ENCODE data around the gene WDFY4.

Gene WDFY4

GRCh38 chr10:48958598-48959190 lies 274.0 kb downstream of the WDFY4 start:
- TF ChIP-seq CTCF (IDR thresholded peaks at IDR 0.05; ENCODE audit: extremely low read depth, missing control alignments): no peak
- DNase-seq (ENCODE audit: low spot score): no peak

DNA sequence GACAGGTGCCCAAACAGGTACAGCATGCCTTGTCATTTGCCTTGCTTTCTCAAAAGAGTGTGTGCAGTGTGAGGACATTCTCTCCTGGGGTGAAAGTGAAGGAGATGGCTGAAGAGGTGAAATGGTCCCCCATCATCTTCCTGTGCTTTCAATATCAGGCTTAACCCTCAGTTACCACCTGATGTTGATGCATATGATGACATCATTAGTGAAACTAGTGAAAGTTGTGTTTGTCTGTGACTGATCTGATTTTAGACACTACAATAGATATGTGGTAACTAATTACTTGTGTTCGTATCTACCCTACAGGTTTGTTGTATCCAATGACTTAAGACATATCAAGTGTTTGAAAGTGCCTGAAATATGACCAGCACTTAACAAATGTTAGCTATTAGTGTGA lies 279.4 kb downstream of the WDFY4 start:
- no peak for TF ChIP-seq CTCF (IDR thresholded peaks at IDR 0.05; ENCODE audit: extremely low read depth, missing control alignments)
- no peak for DNase-seq (ENCODE audit: low spot score)

- no peak for TF ChIP-seq CTCF (IDR thresholded peaks at IDR 0.05; ENCODE audit: extremely low read depth, missing control alignments)
Measured at GRCh38 chr10:48965460-48965859, 280.8 kb downstream of the WDFY4 start.

DNA sequence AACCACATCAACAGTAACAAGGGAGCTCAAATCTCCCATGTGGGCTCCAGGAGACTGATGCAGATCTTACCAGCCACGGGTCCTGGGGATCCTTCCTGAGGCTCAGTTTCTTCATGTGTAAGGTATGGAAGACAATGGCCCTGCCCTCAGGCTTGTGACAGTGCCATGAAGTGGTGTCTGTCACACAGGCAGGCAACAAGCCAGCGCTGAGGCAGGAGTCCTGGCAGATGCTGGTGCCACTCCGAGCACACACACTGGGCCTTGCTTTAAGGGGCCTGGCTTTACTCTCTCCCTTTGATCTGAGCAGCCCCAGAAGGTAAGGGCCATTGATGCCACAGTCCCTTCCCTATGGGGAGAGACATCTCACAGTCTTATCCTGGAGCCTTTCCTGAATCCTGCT lies 283.4 kb downstream of the WDFY4 start:
- no peak for DNase-seq (ENCODE audit: low spot score)
- no peak for TF ChIP-seq CTCF (IDR thresholded peaks at IDR 0.05; ENCODE audit: extremely low read depth, missing control alignments)

More at GRCh38 chr10:48965460-48965859, 280.8 kb downstream of the WDFY4 start:
- no peak for DNase-seq (ENCODE audit: low spot score)

DNA sequence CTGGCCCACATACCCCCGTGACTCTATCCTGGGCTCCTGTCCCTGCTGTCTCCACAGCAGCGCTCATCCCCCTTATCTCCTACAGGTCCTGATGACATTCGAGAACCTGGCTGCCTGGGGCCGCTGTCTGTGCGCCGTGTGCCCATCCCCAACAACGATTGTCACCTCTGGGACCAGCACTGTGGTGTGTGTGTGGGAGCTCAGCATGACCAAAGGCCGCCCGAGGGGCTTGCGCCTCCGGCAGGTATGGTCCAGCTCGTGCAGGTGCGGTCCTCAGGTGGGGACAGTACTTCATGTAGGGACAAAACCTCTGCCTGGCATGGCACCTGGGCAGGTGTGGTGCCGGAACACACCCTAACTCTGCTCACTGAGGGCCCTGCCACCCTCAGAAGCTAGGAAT lies 285.4 kb downstream of the WDFY4 start:
- no peak for DNase-seq (ENCODE audit: low spot score)
- no peak for TF ChIP-seq CTCF (IDR thresholded peaks at IDR 0.05; ENCODE audit: extremely low read depth, missing control alignments)

GRCh38 chr10:48970654-48971053 lies 286.0 kb downstream of the WDFY4 start:
- no peak for DNase-seq (ENCODE audit: low spot score)
- TF ChIP-seq CTCF (IDR thresholded peaks at IDR 0.05; ENCODE audit: extremely low read depth, missing control alignments): no peak

DNA sequence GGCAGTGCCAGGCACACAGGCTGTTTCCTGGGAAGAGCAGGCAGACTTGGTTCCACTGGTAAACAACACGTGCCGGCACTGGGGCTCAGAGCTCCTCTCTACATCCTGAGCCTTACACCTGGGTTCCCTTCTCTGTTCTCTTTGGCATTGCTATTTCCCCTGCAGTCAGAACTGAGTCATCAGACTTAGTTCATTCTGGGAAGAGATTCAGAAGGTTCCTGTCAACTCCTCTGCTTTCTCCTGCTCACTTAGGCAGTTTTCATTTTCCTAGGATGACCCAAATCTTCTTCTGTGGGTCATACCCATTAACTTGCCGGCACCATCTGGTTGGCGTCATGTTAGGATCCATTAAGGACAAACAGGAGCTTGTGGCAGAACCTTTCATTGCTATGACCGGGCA lies 288.4 kb downstream of the WDFY4 start:
- no peak for DNase-seq (ENCODE audit: low spot score)
- TF ChIP-seq CTCF (IDR thresholded peaks at IDR 0.05; ENCODE audit: extremely low read depth, missing control alignments): no peak

Measured in GM20000 (cell line).